ENCODE measurements around the gene LAMC3.
"Not testable (repeated sequence)": the region's sequence is repeated elsewhere in the genome, so short reads cannot be mapped to it uniquely, and the experiment has no call there.

LAMC3 gene

DNA sequence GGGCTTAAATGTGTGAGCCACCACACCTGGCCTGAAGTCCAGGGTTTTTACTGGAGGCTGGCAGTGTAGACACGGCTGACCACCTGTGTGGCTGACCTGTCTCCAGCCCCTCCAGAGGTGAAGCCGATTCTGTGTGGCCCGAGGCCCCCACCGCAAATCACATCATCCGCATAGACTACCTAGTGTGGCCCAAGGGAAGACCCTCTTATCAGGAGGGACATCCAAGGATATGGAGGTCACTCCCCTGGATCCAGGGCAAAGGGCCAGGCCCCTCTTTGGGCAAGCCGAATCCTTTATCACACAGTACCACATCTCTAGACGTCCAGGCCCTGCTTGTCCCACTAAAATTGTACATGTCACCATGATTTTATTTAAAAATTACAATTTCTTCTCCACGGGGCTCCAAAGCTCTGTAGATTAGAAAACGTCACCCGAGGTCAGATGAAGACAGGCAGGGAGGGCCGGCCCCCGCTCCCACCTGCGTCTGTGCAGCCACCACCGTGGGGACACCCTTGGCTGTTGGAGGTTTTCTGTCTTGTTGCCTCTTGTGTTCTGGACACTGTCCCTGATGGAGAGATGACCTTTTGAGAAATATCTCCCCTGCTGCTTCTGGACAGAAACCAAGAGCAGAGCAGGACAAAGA is 20.1 kb downstream of the LAMC3 start:
- DNase-seq (ENCODE audit: low read depth), result no peak

DNA sequence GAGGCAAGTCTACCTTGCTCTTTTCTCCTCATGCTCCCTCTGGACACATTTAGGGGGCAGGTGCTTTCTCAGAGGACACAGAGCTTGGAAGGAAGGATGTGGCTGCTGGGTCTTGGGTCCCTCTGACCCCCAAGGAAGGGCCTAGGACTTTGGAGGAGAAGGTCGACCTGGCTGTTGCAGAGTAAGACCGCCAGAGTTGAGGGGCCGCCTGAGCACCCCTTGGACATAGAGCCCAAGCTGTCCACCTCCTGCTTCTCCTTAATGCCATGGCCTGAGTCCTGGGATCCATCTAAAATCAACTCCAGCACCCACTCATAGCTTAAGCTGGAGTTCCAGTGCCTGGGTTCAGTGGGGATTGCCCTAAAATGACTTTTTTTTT is 20.6 kb downstream of the LAMC3 start:
- no peak for DNase-seq (ENCODE audit: low read depth)

DNA sequence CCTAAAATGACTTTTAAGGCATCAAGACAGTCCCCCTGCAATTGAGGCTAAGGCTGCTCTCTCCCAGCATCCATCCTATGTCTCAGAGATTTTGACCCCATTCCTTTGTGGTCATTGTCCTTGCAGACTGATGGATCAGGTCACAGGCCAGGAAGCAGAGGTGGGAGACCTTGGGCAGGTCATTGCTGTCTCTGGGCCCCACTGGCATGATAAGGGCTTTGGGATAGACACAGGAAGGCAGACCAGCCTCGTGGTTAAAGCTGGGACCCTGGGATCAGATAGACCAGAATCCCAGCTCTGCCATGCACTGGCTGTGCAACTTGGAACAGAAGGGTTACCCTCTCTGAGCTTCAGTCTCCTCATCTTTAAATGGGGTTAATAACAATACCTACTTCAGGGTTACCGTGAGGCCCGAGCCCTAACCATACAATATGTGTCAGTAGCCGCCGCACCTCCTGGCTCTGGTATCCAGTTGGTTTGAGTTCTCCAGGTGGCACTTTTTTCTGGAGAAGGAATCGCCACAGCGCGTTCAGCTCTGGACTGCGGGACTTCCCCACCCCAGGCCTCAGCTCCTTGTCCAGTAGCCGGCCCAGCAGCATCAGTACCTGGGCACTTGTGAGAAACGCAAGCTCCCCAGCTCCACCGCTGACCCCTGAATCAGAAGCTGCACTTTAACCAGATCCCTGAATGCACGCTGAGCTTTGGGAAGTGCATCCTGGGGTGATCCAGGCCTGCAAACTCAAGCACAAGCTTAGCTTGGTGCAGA is 21.4 kb downstream of the LAMC3 start:
- DNase-seq (ENCODE audit: low read depth), result no peak

DNA sequence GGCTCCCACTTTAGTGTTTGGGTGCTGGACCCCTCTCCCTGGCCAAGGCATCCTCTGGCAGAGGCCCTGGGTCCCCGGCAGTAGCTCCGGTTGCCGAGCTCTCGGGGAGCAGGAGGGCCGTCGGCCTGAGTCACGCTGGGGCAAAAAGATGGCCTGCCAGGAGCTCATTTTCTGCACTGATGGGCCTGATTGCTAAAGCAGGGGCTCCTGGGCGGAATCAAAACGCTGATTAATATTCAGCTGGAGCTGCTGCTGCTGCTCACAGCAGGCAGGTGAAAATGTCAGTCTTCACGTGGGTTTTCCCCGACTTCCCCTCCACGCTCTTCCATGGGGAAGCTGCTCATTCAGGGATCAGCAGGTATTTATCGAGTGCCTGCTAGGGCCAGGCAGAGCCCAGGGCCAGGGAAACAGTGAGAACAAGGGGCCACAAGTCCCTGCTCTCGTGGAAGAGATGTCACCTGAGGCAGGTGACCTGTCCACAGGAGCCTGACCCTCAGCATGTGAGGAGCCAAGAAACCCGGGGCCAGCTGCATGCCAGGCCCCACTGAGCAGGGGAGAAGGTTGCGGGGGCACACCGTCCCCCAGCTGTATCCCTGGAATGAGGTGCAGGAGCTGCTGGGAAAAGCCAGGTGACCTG is 22.1 kb downstream of the LAMC3 start:
- no peak for DNase-seq (ENCODE audit: low read depth)

DNA sequence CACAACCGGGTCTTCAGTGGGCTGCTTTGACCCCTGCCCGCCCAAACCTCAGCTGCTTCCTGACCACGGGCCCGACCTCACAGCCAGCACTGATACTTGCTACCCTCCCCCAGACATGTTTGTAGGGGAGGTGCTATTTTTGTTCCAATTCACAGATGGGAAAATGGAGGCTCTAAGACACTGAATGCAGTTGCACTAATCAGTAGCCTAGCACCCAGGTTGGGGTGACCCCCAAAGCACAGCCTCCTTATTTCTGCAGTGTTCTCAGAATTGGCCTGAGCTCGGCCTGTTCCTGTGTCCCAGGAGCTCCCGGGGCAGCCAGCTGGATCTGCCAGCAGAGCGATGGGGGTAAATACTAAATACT is 22.6 kb downstream of the LAMC3 start:
- no peak for DNase-seq (ENCODE audit: low read depth)

DNA sequence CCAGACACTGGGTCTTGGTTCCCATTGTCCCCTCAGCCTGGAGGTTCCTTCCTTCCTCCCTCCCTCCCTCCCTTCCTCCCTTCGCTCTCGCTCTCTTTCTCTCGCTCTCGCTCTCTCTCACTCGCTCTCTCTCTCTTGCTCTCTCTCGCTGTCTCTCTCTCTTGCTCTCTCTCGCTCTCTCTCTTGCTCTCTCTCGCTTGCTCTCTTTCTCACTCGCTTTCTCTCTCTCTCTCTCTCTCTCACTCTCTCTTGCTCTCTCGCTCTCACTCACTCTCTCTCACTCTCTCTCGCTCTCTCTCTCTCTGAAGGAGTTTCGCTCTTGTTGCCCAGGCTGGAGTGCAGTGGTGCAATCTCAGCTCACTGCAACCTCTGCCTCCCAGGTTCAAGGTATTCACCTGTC is 23.4 kb downstream of the LAMC3 start:
- no peak for DNase-seq (ENCODE audit: low read depth)

DNA sequence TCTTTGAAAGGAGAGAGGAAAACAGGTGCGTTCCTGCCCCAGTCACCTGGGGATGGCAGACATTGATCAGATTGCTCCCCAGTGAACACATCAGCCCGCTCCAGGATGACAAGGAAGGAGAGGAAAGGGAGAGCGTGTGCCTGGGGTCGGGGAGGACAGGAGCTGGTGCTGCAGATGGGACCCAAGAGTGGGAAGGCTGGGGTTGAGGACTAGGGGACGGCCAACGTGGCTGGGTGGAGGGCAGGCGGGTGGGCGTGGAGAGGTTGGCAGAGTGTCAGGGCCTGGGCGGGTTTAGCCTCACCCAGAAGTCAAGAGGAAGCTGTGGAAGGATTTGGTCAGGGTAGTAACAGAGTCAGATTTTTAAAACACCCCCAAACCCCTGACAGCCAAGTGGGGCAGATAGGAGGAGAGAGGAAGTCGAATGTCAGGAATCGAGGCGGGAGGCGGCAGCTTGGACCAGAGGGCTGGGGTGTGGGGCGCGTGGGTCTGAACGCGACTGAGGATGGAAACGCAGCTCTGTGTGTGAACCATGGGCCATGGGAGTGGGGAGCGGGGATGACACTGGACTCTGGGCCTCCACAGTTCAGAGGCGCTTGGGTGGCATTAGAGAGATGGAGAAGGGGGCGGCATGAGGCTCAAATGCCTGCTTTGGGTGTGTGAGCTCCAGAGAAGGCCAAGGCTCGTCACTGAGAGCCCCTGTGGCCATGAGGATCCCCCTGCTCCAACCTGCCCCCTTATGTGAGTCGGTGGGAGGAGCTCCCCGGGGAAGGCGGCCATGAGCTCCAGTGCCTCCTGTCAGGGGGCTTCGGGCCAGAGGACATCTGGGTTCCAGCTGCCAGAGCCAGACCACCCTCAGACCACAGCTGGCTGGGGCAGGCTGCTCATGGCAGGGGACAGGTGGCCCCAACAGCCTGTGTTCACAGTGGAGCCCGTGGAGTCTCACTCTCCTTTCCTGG is 24.6 kb downstream of the LAMC3 start:
- DNase-seq (ENCODE audit: low read depth), result no peak

DNA sequence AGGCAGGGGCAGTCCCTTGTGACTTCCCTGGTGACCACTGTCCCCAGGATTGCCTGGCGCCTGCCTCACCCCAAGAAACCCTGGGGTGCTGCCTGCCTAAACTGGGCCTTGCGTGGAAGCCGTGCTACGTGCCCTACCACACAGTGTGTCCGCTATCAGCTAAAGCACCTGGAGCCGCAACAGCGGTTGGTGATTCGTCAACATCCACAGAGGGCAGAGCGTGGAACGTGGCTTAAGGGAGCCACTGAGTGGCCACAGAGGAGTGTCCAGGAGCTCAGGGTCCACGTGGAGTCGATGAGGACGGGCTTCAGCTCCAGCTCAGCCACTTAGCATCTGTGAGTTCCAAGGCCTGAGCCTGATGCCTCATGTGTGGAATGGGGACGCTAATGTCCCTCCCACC is 25.3 kb downstream of the LAMC3 start:
- no peak for DNase-seq (ENCODE audit: low read depth)

DNA sequence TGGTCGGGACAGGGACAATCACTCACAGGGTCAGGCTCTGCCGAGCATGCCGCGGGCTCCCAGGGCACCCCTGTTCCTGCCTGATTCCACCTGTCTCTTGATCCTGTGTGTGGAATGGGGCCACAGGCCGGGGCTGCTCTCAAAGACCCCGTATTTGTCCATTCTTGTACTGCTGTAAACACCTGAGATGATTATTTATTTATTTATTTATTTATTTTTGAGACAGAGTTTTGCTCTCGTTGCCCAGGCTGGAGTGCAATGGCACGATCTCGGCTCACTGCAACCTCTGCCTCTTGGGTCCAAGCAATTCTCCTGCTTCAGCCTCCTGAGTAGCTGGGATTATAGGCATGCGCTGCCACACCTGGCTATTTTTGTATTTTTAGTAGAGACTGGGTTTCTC is 25.8 kb downstream of the LAMC3 start:
- DNase-seq (ENCODE audit: low read depth), result not testable (repeated sequence)

DNA sequence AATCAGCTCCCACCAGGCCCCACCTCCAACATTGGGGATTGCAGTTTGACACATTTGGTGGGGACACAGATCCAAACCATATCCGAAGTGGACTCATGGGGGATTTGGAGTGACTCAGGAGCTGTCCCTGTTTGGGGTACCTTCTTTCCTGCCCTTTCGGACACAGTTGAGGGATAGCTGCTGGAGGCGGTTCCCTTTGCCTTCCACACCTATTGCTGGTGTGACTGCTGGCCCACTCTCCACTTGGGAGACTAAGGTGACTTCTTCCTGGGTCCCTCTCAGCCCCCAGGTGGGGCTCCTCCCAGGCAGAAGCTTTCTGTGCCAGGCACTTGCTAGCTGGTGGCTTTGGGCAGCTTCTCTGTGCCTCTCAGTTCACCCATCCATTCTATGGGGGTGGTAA is 26.6 kb downstream of the LAMC3 start:
- DNase-seq (ENCODE audit: low read depth), result no peak

DNA sequence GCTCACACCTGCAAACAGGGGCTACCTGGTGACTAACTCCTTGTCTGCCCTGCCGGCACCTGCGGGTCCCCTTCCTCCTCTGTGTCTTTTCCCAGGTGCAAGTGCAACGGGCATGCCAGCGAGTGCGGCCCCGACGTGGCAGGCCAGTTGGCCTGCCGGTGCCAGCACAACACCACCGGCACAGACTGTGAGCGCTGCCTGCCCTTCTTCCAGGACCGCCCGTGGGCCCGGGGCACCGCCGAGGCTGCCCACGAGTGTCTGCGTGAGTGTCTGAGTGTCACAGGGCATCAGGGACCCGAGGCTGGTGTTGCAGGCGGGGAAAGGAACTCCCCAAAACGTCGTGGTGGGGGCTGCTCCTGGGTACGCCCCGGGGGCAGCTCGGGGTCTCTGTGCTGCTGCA is 27.1 kb downstream of the LAMC3 start:
- no peak for DNase-seq (ENCODE audit: low read depth)

DNA sequence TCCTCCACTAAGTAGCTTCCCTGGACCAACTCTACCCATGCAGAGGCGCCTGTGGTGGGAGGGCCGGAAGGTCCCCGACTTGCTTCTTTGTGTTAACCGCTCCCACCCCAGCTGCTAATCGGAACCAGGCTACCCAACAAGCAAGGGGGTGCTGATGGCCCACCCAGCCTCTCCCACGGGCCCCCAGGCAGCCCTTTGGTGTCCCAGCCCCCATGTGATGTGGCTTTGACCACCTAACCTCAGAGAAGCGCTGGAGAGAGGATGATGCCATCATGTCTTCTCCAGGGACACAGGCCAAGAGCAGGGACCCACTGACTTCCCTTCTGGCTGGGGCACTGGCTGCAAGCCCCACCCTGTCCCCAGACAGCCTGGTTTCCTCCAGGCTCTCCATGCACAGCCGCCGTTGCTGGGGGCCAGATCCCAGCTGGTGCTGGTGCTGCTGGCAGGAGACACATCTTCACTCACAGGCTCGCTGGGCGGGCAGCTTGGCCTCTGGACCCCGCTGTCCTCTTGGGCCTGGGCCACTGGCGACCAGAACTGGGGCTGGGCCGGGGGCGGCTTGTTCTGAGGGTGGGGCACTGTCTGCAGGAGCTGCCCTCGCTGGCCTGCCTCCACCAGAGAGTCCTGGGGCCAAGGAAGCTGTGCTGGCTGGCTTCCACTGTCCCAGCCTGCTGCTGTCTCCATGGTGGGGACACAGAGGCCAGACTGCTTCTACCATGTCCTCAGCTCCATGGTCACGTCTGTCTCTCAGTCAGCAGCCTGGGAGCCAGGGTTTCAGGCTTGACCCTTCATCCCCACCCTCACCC is 27.8 kb downstream of the LAMC3 start:
- DNase-seq (ENCODE audit: low read depth), result no peak

DNA sequence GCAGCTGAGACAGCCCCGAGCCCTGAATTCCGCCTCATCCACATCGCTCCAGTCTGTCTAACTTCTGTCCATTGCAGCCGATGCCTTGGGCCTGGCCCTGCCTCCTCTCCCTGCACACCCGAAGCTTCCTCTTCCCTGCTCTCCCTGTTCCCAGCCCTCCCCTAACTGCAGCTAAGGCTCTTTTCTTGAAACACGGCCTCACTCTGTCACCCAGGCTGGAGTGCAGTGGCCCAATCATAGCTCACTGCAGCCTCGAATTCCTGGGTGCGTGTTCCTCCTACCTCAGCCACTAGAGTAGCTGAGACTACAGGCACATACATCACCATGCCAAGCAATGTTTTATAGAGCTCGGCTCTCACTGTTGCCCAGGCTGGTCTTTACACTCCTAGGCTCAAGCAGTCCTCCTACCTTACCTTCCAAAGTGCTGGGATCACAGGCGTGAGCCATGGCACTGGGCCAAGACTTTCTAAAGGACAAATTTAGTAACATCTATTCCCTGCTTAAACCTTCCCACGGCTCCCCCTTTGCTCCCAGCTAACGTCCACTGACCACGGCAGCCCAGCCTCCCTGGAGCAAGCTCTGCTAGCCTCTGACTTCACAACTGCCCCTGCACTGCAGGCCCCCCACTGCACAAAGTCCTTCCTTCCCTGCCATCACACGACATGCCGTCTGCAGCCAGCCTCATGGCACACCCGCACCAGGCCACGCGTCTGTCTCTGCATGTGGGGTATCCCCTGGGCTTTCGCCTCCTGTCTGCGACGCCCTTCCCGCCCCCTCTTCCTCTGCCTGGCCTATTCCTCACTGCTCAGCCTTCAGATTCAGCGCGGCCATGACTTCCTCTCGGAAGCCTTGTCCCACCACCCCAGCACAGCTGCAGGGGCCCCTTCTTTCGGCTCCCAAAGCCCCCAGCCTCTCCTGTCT is 28.6 kb downstream of the LAMC3 start:
- DNase-seq (ENCODE audit: low read depth), result no peak

DNA sequence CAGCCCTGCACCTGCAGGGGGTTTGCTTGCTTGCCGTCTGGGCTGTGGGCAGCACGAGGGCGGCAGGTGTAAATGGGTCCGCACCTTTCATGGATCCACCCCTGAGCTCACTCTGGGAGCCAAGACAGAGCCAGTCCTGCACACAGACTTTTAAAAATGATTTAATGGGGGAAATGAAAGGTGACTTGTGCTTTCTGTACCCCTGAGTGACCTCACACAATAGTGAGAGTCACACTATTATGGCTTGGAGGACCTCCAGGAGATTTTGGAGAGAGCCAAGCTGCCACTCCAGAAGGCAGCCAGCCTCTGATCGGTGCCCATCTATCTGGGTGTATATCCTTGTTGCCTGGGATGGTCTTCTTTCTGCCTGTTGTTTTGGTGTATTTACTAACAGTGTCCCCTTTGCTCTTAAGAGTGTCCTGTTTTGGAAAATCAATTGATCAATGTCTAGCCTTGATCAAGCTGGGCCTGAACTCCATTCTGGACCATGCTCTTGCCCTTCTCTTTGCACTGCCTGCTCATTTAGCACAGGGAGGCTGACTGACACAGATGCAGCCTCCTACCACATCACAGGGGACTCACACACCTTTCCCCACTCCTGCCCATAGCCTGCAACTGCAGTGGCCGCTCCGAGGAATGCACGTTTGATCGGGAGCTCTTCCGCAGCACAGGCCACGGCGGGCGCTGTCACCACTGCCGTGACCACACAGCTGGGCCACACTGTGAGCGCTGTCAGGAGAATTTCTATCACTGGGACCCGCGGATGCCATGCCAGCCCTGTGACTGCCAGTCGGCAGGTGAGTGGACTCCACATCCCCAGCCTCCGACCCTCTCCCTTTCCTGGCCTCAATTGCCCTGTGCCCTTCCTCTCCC is 29.5 kb downstream of the LAMC3 start:
- DNase-seq (ENCODE audit: low read depth), result no peak

DNA sequence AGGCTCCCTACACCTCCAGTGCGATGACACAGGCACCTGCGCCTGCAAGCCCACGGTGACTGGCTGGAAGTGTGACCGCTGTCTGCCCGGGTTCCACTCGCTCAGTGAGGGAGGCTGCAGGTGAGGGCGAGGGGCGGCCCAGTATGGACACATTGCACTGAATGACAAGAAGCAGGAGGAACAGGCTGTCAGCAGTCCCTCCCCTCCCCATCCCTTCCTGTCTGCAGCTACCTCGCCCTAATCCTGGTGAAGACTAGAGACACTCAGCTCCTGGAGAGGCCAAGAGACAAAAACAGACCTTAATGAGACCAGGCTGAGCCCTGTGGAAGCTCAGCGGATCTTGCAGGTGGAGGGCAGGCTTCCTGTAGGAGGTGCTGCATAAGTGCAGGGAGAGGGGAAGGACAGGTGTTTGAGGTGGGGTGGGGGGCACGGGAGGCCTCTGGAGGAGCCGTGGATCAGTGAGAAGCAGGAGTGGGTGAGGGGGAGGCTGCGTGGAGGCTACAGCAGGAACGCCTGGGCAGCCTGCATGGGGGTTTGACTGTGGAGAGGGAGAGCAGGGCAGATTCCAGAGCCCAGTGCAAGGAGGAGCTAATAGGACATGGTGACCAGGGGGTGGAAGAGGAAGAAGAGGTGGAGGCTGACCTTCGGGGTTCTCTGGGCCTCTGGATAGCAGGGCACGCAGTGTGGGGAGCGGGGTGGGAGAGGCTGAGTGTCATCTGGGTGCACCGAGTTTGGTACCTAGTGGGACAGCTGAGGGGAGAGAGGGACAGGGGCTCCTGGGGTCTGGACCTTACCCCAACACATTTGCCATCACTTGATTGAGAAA is 30.4 kb downstream of the LAMC3 start:
- no peak for DNase-seq (ENCODE audit: low read depth)

DNA sequence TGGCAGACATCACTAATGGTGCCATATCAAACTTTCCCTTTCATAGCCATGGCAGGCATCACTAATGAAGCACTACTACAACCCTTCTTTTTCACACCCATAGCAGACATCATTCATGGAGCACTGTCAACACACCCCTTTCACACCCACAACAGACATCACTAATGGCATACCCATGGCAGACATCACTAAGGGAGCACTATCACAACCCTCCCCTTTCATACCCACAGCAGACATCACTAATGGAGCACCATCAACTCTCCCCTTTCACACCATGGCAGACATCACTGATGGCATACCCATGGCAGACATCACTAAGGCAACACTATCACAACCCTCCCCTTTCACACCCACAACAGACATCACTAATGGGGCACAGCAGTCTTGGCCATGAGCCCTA is 33.7 kb downstream of the LAMC3 start:
- DNase-seq (ENCODE audit: low read depth), result no peak

DNA sequence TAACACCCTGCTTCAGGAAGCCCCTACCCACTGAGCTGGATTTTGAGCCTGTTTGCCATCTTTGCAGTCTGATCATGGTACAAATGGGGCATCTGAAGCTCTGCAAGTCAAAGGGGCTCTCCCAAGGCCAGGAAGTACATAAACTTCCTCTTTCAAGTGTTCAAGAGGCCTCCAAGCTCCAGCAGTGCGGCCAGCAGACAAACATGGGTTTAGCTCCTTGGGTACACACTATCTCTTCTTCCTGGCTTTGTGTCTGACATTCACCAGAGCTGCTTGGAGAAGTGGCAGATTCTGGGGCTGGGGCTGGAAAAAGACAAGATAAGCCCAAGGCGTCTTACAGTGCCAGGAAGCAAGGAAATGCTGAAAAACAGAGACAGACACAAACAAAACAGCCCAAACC is 34.1 kb downstream of the LAMC3 start:
- DNase-seq (ENCODE audit: low read depth), result no peak

DNA sequence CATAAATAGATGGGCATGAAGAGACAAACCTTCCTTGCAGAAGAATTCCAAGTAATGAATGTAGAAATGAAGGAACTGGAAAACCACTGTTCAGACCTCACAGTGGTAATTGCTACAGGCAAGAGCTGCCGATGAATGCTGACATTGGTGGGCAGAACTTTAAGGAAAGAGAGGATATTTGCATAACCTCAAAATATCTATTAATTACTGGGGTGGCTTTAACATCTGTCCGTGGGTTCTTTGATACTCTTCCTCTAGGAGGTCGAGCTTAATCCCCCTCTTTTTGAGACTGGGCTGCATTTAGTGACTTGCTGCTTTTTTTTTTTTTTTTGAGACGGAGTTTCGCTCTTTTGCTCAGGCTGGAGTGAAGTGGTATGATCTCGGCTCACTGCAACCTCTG is 34.7 kb downstream of the LAMC3 start:
- DNase-seq (ENCODE audit: low read depth), result no peak

All from iris pigment epithelial cell (primary cell).